Panc1 (cell line): ENCODE results near the gene ANAPC5. TPM values are rescaled to one million over a fixed set of nuclear protein-coding genes. Genes with fewer than 3 reads are reported as not detected.
A peak's percentile ranks its signal among the peaks of the same experiment; 100 is the strongest.

Experiments used
- ATAC-seq: fragments of 200-7000 bp; cut with Tn5 transposase; 2 replicates; pipeline ENCODE4 v1.9.1; 2020; ENCODE audit warnings: mild to moderate bottlenecking, moderate library complexity
- BruUV-seq: library from RNA; stranded (reverse); fragments of 400-500 nt; replicated peaks from 2 replicates; lab custom pipeline; 2021; lab: Mats Ljungman, UMichigan
- CTCF ChIA-PET: fragments of 300-600 bp; sonication (Branson Sonifier 250); formaldehyde crosslinking; loops from one replicate; lab custom pipeline; 2022; ENCODE audit warnings: antibody characterized with exemption; lab: Charles Lee
- POLR2A ChIA-PET: fragments of 300-600 bp; sonication (Branson Sonifier 250); formaldehyde crosslinking; loops from one replicate; lab custom pipeline; 2022; ENCODE audit warnings: antibody characterized with exemption; lab: Charles Lee
- DNase-seq: peaks from one replicate; pipeline ENCODE4 v3.0.0-alpha.2; 2010; ENCODE audit warnings: low read depth, low spot score
- H3K27ac ChIP-seq: 2 replicates; pipeline ENCODE4 v1.5.1; 2011; ENCODE audit warnings: mild to moderate bottlenecking, low read length, inconsistent platforms
- H3K27me3 ChIP-seq: fragments of 200-500 bp; sonication (Bioruptor generic); 2 replicates; pipeline ENCODE4 v1.6.0; 2014; ENCODE audit warnings: low read length, inconsistent platforms; ENCODE audit not compliant: control insufficient read depth, insufficient read depth
- H3K36me3 ChIP-seq: fragments of 200-500 bp; sonication (Bioruptor generic); 2 replicates; pipeline ENCODE4 v1.5.1; 2014; ENCODE audit warnings: inconsistent platforms, mild to moderate bottlenecking, low read length, moderate library complexity; ENCODE audit not compliant: control insufficient read depth, insufficient read depth
- H3K4me1 ChIP-seq: 2 replicates; pipeline ENCODE4 v1.5.1; 2011; ENCODE audit warnings: inconsistent platforms, mild to moderate bottlenecking, low read length, moderate library complexity; ENCODE audit not compliant: control insufficient read depth, insufficient read depth
- H3K4me3 ChIP-seq, 2 experiments: 2 replicates each; pipeline ENCODE4 v1.5.1; 2011 to 2012; ENCODE audit warnings: low read depth in 2 of 2, low read length in 2 of 2, mild to moderate bottlenecking in 2 of 2, inconsistent platforms in 1 of 2, moderate library complexity in 1 of 2
- H3K9me3 ChIP-seq: fragments of 200-500 bp; sonication (Bioruptor generic); 2 replicates; pipeline ENCODE4 v1.5.1; 2014; ENCODE audit warnings: low read depth, mild to moderate bottlenecking, inconsistent platforms, low read length, moderate library complexity; ENCODE audit not compliant: control insufficient read depth, insufficient read depth
- CTCF ChIP-seq: fragments of 450-650 bp; IDR thresholded peaks from 2 replicates; pipeline ENCODE4 v1.5.1; 2017; ENCODE audit warnings: mild to moderate bottlenecking
- POLR2AphosphoS5 ChIP-seq: IDR thresholded peaks from 2 replicates; pipeline ENCODE4 v1.6.1; 2012; ENCODE audit warnings: mild to moderate bottlenecking, low read depth, low read length, moderate library complexity
- REST ChIP-seq, 2 experiments: IDR thresholded peaks; 2 replicates each; pipeline ENCODE4 v1.6.1; 2011 to 2012; ENCODE audit warnings: low read depth in 2 of 2, control low read depth in 1 of 2, low read length in 1 of 2, mild to moderate bottlenecking in 1 of 2, moderate library complexity in 1 of 2; ENCODE audit not compliant: insufficient read depth in 1 of 2
- SIN3A ChIP-seq: IDR thresholded peaks from 2 replicates; pipeline ENCODE4 v1.6.1; 2012; ENCODE audit warnings: low read depth, mild to moderate bottlenecking, low read length, moderate library complexity, borderline replicate concordance; ENCODE audit not compliant: insufficient read depth
- TCF7L2 ChIP-seq: IDR thresholded peaks from 2 replicates; pipeline ENCODE4 v1.6.1; 2011; ENCODE audit warnings: mild to moderate bottlenecking, low read depth, low read length, inconsistent platforms
- in situ Hi-C: cut with HindIII; loops from 2 replicates; pipeline ENCODE4 v1.10.0; 2016; ENCODE audit warnings: low sequenced_read_pairs, low pct_unique_long_range_greater_than_20kb
- intact Hi-C: fragments of 100-400 bp; cut with micrococcal nuclease; formaldehyde crosslinking; loops from one replicate; pipeline ENCODE4 v1.10.0; 2022; ENCODE audit not compliant: unreplicated experiment
- total RNA-seq: library from RNA; stranded (reverse); gene quantifications from one replicate; pipeline ENCODE4 v1.2.1, GENCODE V29; 2021; ENCODE audit not compliant: unreplicated experiment

ANAPC5 gene
- total RNA-seq, 1 experiment from 2014 or later = 101 TPM

GRCh38 chr12:121355818-121356217 is 3.6 kb upstream of the ANAPC5 start:
- intact Hi-C loops = no loop called here
- no peak for ATAC-seq
- CTCF ChIA-PET = no interaction called here

GRCh38 chr12:121352682-121353018 is 439 bp upstream of the ANAPC5 start:
- ChIA-PET POLR2A (interaction anchor here (0.6 to 1.7 kb wide), 4 partner anchors 26 to 201 kb away, joined by 3 to 7 read pairs (median 3); no protein-coding TSS in a partner anchor), CTCF (interaction anchor here (0.6 kb wide), 1 partner anchor 273 kb away, joined by 5 read pairs; no protein-coding TSS in a partner anchor)
- TF ChIP-seq REST (IDR thresholded peaks at IDR 0.05; ENCODE audit: insufficient read depth in 1 of 2, low read depth in 2 of 2, low read length in 1 of 2) (no peak), CTCF (no peak), TCF7L2 (no peak), SIN3A (no peak), POLR2AphosphoS5 (no peak)
- Histone ChIP-seq H3K27me3 (no peaks in the 10 kb centered on the region), H3K4me3 (peak overlapping the region; percentile 86 to 100), H3K27ac (peak overlapping the region; percentile 82), H3K36me3 (no peaks in the 10 kb centered on the region; the same call in 1 of the 2 replicates), H3K9me3 (no peaks in the 10 kb centered on the region), H3K4me1 (peaks cover 3% of the 10 kb centered on the region; the same call in 1 of the 2 replicates)
- ATAC-seq (peak; percentile 75), DNase-seq (no peak)
- in situ Hi-C loops (no loop called here), intact Hi-C loops (loop anchor here (5.0 kb wide), 1 partner anchor 45 kb away; no protein-coding TSS in a partner anchor)
- BruUV-seq = no TSS peak

More at GRCh38 chr12:121355818-121356217, 3.6 kb upstream of the ANAPC5 start:
- Histone ChIP-seq H3K4me3 (no peak overlapping the region), H3K4me1 (no peaks in the 10 kb centered on the region), H3K36me3 (no peaks in the 10 kb centered on the region; the same call in 1 of the 2 replicates), H3K27me3 (no peaks in the 10 kb centered on the region), H3K27ac (no peak overlapping the region), H3K9me3 (no peaks in the 10 kb centered on the region)
- no peak for DNase-seq
- BruUV-seq = no TSS peak
- TF ChIP-seq POLR2AphosphoS5 (no peak), CTCF (no peak), TCF7L2 (no peak), SIN3A (no peak), REST (IDR thresholded peaks at IDR 0.05; ENCODE audit: insufficient read depth in 1 of 2, low read depth in 2 of 2, low read length in 1 of 2) (no peak)
- POLR2A ChIA-PET = no interaction called here
- in situ Hi-C loops = no loop called here
